Retinal pigment epithelial cell (primary cell): ENCODE measurements around the gene MAP3K6.
"Not testable (repeated sequence)": the region's sequence is repeated elsewhere in the genome, so short reads cannot be mapped to it uniquely, and the experiment has no call there.

Experiments
- DNase-seq: peaks from one replicate; pipeline ENCODE4 v3.0.0-alpha.2; 2010; ENCODE audit warnings: low read depth
- H3K4me3 ChIP-seq: 2 replicates; pipeline ENCODE4 v1.5.1; 2011; ENCODE audit warnings: mild to moderate bottlenecking, low read length, control low read depth, moderate library complexity
- TF ChIP-seq, protein P1 (sequence below): conservative IDR thresholded peaks from 2 replicates; pipeline ENCODE4 v1.5.1; 2011; ENCODE audit warnings: low read depth, low read length, control low read depth, inconsistent platforms

Gene MAP3K6

DNA sequence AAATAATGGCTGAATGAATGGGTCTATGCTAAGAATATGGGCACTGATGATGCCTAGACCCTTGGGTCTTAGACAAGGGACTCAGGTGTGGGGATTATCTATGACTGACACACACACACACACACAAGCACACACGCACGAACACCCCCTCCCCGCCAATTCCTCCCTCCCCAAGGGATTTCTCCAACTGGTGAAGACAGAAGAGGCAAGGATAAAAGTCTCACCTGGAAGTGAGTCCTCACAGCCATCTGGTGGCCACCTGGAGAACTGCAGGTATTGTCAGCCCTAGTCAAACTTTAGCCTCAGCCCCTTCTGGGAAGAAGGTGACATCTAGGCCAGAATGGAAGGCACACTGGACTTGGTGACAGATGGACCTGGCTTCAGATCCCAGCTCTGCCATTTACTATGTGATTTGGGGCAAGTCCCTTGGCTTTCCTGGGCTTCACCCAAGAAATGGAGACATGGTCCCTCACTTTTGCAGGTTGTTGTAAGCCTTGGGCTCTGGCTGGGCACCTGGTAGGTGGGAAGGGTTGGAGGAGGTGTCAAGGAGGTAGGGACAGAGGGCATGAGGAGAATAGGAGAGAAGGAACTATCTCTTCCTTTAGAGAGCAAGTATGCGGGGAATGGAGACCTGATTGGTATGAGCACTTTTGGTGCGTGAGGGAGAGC lies 21.7 kb upstream of the MAP3K6 start:
- TF ChIP-seq, protein P1, sequence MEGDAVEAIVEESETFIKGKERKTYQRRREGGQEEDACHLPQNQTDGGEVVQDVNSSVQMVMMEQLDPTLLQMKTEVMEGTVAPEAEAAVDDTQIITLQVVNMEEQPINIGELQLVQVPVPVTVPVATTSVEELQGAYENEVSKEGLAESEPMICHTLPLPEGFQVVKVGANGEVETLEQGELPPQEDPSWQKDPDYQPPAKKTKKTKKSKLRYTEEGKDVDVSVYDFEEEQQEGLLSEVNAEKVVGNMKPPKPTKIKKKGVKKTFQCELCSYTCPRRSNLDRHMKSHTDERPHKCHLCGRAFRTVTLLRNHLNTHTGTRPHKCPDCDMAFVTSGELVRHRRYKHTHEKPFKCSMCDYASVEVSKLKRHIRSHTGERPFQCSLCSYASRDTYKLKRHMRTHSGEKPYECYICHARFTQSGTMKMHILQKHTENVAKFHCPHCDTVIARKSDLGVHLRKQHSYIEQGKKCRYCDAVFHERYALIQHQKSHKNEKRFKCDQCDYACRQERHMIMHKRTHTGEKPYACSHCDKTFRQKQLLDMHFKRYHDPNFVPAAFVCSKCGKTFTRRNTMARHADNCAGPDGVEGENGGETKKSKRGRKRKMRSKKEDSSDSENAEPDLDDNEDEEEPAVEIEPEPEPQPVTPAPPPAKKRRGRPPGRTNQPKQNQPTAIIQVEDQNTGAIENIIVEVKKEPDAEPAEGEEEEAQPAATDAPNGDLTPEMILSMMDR = peak; percentile 90
- H3K4me3 ChIP-seq = no peak overlapping the region
- no peak for DNase-seq

DNA sequence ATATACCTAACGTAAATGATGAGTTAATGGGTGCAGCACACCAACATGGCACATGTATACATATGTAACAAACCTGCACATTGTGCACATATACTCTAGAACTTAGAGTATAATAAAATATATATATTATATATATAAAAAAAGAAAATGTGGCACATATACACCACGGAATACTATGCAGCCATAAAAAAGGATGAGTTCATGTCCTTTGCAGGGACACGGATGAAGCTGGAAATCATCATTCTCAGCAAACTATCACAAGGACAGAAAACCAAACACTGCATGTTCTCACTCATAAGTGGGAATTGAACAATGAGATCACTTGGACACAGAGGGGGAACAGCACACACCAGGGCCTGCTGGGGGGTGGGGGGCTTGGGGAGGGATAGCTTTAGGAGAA lies 18.0 kb upstream of the MAP3K6 start:
- not testable (repeated sequence) for DNase-seq, H3K4me3 ChIP-seq

DNA sequence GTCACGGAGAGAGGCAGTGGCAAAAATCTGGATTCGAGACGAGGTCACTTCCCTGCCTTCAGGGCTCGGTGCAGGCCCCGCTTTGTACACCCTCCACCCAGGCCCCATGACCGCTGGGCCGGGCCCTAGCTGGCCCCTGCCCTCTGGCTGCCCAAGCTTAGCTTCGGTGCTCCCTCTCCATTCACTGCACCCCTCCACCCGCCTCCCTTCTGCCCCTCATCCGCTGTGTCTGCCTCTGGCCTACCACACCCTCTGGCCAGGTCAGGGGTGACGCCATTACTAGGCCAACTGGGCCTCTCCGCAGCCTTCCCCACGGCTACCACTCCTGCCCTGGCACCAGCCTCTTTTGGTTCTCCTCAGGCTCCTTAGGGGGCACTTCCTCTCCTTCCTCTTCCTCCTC lies 16.9 kb upstream of the MAP3K6 start:
- TF ChIP-seq, protein P1 = no peak
- no peak overlapping the region for H3K4me3 ChIP-seq
- DNase-seq = no peak

DNA sequence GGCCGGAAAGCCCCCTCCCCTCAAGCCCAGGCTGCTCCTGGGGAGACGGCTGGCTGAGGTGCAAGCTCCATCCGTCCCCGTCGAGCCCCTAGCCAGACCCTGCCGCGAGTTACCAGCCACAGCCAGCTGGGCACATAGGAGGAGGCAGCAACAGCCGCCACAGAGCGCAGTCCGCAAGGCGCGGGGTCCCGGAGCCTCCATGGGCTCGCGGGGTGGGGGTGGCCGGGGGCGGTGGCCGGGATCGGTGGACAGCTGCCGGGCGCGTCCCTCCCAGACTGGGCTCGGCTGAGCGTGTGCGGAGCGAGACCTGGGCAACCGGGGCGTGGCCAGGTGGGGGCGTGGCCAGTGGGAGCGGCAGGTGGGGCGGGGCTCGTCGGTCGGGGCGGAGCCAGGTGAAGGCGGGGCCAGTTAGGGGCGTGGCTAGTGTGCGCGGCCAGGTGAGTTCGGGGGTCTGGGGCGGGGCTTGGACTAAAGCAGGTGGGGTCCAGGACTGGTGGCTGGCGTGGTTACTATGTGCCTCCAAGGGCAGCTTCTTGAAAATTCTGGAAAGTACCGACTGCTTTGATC lies 16.4 kb upstream of the MAP3K6 start, which contains the start of gene CD164L2:
CD164L2 (minus strand) TSS at position 295 of the 567 bp plus-strand sequence; CDS start at position 201, 94 bp downstream.
- DNase-seq = no peak
- TF ChIP-seq, protein P1 = no peak
- no peak within 1 kb of the TSS for H3K4me3 ChIP-seq

DNA sequence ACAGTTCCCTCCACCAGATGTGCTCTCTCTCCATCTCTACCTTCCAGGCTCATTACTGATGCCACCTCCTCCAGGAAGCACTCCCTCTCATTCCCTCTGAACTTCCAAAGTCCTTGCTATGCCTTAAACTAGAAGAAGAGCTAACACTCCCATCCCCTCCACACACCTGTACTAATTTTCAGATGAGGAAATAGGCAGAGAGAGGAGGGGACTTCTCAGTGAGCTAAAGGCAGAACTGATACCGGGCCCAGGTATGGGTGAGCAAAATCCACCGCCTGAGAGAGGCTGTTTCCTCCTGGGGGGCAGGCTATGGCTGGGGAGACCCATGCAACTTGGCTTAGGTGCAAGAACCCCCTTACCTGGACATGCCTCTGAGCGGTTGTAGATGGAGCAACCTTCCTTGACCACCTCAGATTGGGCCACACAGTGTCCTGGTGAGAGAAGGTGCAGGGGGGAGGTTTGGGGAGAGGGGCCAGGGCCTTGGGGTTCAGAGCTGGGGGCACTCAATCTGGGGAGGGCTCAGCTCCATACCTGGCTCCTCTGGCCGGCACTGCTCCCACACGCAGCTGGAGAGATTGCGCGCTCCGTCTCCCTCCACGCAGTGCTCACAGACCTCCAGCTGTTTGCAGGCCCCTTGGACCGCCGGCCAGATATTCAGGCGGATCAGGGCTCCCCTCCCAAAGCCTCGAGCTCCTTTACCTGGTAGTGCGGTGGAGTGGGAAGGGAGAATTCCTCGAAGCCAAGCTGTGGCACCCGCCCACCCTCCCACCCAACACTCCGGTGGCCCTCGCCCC lies 15.4 kb upstream of the MAP3K6 start:
- TF ChIP-seq, protein P1 = no peak
- DNase-seq = no peak
- no peak overlapping the region for H3K4me3 ChIP-seq

DNA sequence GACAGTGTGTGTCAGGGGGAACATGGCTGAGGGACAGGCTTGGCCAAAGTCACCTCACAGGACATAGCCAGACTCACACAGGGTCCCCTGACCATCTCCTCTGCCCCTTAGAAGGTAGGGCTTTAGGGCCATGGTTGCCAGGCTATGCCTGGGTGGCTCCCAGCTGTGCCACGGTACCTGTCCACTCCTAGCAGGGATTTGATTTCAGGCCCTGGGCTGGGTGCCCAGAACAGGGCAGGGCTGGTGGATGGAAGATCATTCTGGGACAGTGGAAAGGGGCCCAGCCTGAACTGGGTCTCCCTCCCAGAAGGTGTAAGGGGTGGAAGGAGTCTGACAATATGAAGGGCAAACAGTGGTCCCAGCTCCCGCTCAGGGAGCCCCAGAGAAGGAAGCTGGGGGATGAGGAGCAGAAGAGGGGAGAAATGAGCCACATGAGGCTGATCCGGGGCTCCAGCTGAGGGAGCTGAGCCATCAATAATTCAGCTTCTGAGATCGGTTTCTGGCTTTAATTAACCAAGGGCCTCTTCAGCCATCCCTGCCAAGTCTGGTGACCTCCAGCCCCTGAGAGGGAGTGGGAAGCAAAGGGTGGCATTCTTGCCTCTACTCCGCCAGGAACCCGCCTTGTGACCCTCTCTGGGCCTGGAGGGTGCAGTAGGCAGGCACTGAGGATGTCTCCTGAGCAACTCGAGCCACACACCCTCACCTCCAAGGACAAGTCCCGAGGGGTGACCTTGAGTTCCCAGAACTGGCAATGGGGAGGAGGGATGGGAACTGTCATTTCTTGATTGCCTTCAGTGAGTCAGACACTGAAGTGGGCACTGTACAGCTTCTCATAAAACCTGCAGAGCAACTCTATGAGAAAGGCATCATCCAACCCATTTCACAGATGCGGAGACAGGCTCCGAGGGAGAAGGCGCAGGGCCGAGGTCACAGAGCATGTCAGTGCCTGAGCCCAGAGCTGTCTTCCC lies 14.3 kb upstream of the MAP3K6 start:
- H3K4me3 ChIP-seq = no peak overlapping the region
- TF ChIP-seq, protein P1 = no peak
- no peak for DNase-seq

DNA sequence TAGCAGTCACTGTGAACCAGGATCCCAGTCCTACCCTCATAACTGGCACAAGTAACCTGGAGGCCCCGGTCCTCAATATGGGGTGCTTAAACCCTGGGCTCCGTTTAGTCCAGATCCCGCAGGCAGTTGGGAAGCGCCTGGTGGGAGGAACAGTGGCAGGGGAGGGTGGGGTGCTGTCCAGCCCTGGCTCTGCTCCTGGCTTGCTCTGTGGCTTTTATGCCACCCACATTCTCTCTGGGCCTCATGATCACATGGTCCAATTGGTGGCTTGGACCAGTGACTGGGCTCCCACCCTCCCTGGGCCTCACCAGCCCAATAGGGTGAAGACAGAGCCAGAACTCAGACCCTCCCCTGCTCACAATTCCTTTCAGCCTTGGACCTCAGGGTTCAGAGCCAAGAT lies 13.5 kb upstream of the MAP3K6 start:
- TF ChIP-seq, protein P1 = no peak
- no peak overlapping the region for H3K4me3 ChIP-seq
- DNase-seq = no peak
